C4-2B (cell line): ENCODE data around the gene CUL3.

Experiments
- H3K27ac ChIP-seq: fragments of 450-650 bp; 2 replicates; pipeline ENCODE4 v1.5.1; 2017
- CTCF ChIP-seq: fragments of 450-650 bp; conservative IDR thresholded peaks from 2 replicates; pipeline ENCODE4 v1.5.1; 2017; ENCODE audit warnings: mild to moderate bottlenecking
- ZFX ChIP-seq: fragments of 450-650 bp; IDR thresholded peaks from 2 replicates; pipeline ENCODE4 v1.6.1; 2017

CUL3 gene

GRCh38 chr2:224453892-224454291 lies 131.3 kb downstream of the CUL3 start:
- TF ChIP-seq CTCF (no peak), ZFX (no peak)
- H3K27ac ChIP-seq, result no peak overlapping the region

GRCh38 chr2:224449212-224450147 lies 135.7 kb downstream of the CUL3 start:
- H3K27ac ChIP-seq, result no peak overlapping the region
- TF ChIP-seq ZFX (no peak), CTCF (peak; percentile 70)

GRCh38 chr2:224448236-224448635 lies 136.9 kb downstream of the CUL3 start:
- no peak for TF ChIP-seq ZFX
- TF ChIP-seq CTCF, result no peak
- no peak overlapping the region for H3K27ac ChIP-seq

GRCh38 chr2:224444783-224445182 lies 140.4 kb downstream of the CUL3 start:
- TF ChIP-seq ZFX (no peak), CTCF (no peak)

GRCh38 chr2:224444021-224444420 lies 141.1 kb downstream of the CUL3 start:
- H3K27ac ChIP-seq, result no peak overlapping the region
- TF ChIP-seq ZFX, result no peak
- TF ChIP-seq CTCF, result no peak

More at GRCh38 chr2:224444783-224445182, 140.4 kb downstream of the CUL3 start:
- H3K27ac ChIP-seq, result no peak overlapping the region

GRCh38 chr2:224442071-224442967 lies 142.8 kb downstream of the CUL3 start:
- TF ChIP-seq CTCF, result no peak
- TF ChIP-seq ZFX, result no peak
- H3K27ac ChIP-seq, result no peak overlapping the region

GRCh38 chr2:224440988-224441387 lies 144.2 kb downstream of the CUL3 start:
- H3K27ac ChIP-seq, result no peak overlapping the region
- TF ChIP-seq CTCF (no peak), ZFX (no peak)
